CD4-positive, alpha-beta T cell treated with Interleukin-10 for 1 hour (primary cell): Measurements from ENCODE around the gene SMARCD1.

Source experiments
- DNase-seq: peaks from one replicate; pipeline ENCODE4 v3.0.0-alpha.2; 2020

Gene SMARCD1

DNA sequence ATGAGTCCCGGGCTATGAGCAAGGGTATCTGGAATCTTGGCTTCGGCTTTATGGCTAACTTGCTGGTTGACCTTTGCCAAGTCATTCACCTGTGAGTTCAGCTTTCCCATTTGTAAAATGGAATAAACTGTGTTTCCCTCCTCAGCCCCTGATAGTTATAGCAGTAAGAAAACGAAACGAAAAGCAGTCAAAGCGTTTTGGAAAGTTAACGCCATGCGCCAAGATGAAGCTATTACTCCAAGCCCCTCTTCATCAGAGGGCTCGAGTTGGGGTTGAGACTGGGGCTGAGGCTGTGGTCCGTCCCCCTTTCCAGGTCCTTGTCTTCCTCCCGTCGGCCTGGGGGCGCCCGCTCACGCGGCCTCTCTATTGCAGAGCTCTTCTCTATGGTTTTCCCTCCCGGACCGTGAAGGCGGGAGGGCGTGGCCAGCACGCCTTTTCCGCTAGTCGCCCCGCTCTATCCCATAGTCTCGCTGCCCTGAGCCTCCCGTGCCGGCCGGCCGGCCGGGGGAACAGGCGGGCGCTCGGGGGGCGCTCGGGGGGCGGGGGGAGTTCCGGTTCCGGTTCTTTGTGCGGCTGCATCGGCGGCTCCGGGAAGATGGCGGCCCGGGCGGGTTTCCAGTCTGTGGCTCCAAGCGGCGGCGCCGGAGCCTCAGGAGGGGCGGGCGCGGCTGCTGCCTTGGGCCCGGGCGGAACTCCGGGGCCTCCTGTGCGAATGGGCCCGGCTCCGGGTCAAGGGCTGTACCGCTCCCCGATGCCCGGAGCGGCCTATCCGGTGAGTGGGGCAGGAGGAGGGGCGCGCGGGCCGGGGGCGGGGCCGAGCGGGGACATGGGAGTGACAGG is at the start of gene SMARCD1:
SMARCD1 (plus strand) TSS at position 568 of the 840 bp plus-strand sequence; CDS start at position 596, 28 bp downstream.
- peak; percentile 91 for DNase-seq

DNA sequence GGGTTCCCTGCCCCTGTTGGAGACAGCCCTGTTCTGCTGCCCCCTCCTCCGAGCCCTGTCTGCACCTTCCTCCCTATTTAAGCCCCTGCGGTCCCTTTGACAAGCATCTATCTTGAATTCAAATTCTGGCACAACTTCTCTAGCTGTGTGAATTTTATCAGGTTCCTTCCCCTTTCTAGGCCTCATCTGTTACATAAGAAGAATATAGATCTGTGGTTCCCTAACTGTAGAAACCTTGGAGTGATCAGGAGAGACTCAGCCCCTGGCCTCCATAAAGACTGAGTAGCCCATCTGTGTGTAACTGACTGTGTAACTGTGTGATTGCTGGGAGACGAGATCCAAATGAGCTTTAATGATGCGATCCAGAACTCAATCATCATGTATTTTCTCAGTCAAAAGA is 46.8 kb upstream of the SMARCD1 start:
- DNase-seq = no peak

DNA sequence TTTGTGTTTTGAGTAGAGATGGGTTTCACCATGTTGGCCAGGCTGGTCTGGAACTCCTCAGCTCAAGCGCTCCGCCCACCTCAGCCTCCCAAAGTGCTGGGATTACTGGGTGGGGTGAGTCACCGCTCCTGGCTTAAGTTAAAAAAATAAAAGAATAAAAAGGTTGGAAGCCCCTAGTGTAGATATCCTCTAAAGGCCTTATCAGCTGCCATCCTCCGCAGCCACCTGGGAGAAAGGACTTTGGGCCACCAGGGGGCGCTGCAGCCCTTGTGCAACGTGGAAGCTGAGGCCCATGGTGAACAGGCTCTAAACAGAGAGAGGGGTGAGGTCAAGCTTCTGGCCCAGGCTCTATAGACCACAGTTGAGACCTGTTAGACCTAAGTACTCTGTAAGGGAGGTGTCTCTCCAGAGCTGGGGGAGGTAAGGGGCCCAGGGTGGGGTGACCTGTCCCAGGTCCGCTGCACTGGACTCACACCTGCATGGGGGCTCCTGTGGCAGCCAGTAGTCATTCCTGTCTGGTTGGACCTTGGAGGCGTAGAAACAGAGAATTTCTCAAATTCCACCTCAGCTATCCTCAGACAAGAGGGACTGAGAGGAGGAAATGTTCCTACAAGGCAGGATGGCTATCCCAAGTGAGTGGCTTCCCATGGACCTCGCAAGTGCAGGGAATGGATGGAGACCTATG is 45.8 kb upstream of the SMARCD1 start:
- DNase-seq = peak; percentile 79

DNA sequence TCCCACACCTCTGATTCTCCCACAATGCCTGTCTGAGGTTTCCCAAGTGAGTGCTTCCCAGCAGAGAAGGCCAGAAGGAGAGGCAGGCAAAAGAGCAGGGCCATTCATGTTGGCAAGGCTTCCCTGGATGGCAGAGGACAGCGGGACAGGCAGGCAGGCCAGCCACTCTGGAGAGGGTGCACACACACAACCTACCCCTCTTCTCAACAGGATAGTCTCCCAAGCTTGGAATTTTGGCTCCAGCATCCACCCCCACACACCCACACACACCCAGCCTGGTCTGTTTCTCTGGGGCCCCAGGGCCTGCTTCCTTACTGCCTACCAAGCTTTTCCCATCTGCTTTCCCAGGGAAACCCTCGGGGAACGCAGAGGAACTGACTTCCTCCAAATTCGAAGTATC is 44.5 kb upstream of the SMARCD1 start:
- DNase-seq = no peak

DNA sequence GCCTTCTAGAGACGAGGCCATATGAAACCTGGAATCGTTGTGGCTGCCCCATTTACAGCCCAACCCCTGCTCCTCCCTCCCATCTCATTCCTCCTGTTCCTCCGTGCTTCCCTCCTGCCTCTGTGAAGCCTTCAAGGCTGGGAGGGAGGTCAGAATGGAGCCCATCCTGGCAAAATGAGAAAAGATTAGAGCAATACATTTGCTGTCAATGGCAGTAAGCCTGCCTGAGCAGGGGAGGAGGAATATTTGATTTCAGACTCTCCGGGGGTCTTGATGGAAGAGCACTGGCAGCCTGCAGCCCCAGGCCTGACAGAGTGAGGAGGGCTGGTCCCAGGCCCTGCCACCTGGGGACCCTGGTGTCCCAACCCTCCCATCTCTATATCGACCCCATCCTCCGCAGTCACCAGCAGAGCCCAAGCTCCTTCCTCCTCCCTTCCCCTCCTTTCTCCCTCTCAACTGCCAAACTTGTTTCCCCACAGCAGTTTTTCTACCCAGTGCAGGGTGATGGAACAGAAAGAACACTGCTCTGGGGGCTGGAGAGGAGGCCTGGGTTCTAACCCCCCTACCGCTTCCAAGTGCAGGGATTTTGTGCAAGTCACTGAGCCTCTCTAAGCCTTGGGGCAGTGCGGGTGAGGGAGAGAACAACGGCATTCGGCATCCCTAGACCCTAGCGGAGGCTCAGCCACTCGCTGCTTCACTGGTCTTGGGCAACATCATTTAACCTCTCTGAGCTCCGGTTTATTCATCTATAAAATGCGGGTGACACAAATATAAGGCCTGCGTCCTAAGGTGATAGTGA is 43.9 kb upstream of the SMARCD1 start:
- no peak for DNase-seq

DNA sequence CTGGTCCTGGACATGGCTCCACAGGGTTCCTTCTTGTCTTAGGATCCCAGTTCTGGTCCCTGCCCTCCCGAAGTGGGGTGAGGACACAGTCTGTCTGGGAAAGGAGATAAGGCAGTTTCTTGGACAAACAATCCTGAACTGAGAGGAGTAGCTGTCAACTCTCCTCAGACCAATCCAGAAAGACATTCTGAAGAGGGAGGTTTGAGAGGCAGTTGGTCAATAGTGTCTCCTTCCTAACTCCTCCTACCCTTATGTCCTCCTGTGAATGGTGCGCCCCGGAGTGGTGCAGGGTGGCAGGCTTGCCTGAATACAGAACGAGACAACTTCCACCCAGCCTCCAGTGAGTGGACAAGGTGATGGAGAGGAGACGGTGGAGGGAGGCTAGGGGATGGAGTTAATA is 43.2 kb upstream of the SMARCD1 start:
- DNase-seq = no peak

DNA sequence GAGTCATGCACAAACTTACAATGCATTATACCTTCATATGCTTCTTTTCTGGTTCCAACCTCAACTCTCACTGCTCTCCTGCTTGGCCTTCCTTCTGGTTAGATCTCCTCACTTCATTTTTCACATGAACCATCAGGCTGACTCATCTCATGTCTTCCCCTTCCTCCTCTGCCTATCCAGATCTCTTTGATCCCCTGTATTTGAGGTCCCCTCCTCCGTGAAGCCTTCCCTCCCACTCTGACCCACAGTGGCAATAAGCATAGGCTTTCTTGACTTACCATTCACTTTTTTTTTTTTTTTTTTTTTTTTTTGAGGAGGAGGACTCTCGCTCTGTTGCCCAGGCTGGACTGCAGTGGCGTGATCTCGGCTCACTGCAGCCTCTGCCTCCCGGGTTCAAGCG is 42.4 kb upstream of the SMARCD1 start:
- no peak for DNase-seq

DNA sequence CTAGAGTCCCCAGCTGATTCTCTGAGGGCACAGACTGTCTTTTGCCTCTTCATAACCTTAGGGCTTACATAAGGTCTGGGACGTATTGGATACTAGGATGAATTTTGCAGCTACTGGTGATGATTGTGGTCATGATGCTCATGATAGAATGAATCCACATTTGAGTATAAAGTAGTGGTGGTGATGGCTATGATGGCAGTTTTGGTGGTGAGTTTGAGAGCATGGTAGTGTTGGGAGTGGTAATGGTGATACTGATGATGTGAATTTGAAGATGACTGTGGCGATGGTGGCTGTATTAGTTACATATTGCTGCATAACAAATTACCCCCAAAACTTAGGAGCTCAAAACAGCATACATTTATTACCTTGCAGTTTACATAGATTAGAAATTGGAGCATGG is 41.8 kb upstream of the SMARCD1 start:
- DNase-seq = no peak

DNA sequence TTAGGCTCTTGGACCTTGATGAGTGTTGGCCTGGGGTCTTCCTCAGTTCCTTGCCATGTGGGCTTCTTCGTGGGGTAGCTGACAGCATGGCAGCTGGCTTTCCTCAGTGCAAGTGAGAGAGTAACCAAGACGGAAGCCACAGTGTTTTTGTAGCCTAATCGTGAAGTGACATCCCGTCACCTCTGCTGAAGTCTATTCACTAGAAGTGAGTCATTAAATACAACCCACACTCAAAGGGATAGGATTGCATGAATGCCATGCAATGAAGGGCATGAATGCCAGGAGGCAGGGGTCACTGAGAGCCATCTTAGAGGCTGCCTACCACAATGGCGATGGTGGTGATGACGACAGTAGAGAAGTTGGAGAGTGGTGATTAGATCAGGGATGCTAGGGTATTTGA is 41.3 kb upstream of the SMARCD1 start:
- no peak for DNase-seq

DNA sequence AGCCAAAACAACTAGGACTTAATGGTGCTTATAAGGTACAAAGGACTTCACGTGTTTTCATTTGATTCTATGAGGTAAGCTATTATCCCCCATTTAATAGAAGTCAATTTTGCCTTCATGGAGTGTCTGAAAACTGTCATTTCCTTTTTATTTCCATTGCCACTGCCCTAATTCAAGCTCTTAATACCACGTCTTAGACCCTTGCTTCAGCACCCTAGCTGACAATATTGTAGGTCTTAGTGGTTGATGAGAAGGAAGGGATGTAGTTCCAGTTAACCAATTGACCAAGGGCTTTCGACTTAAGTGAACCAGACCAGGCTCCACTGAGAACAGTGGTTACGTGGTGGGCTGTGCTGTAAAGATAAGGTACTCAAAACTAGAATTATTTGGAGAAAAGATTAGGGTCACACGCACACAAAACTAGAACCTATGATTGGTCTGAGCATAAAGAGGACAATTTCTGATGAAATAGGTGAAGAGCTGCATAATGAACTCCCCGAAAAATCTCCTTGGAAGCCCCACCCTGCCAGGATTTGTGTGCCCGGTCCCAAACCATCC is 37.4 kb upstream of the SMARCD1 start:
- DNase-seq = no peak

DNA sequence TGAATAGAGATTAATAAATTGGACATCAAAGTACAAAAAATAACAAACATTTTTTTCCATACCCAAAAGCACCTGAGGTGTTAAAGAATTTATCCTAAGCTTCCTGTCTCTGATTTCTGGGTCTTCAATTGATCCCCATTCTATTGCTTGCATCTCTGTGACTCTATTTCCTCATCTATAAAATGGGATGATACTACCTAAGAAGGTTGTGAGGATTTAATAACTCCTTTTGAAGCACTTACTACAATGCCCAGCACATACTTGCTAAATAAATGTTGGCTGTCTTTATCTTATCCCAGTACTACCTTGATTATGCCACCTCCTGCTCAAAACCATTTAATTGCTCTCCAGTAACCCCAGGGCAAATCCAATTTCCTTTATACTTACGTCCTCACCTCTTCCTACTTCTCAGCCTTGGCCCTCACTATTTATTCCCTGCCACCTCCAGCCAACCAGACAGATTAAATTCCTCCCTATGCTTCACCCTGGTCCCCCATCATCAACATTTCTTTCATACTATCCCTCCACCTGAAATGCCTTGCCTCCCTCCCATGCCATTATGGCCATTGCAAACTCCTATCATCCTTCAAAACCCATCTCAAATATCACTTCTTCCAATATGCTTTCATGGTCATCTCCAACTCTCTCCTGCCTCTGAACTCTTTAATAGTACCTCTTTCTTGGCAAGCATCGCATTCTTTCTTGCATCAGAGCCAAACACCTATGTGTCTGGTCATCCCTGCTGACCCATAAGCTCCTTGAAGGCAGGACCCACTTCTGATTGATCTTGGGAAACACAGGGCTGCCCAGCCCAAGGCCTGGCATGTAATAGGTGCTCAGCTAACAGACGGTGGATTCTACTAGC is 35.7 kb upstream of the SMARCD1 start:
- no peak for DNase-seq

DNA sequence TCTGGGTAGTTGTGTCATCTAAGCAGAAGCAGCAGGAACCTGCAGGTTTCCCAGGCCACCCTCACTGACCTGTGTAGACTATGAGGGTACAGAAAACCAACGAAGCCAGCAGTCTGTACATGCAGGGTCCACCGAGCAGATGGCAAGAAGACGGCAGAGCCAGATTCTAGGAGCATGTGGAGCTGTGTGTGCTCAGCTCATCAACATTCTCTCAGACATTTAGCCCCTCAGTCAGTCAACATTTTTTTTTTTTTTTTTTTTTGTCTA is 35.1 kb upstream of the SMARCD1 start:
- DNase-seq = no peak

DNA sequence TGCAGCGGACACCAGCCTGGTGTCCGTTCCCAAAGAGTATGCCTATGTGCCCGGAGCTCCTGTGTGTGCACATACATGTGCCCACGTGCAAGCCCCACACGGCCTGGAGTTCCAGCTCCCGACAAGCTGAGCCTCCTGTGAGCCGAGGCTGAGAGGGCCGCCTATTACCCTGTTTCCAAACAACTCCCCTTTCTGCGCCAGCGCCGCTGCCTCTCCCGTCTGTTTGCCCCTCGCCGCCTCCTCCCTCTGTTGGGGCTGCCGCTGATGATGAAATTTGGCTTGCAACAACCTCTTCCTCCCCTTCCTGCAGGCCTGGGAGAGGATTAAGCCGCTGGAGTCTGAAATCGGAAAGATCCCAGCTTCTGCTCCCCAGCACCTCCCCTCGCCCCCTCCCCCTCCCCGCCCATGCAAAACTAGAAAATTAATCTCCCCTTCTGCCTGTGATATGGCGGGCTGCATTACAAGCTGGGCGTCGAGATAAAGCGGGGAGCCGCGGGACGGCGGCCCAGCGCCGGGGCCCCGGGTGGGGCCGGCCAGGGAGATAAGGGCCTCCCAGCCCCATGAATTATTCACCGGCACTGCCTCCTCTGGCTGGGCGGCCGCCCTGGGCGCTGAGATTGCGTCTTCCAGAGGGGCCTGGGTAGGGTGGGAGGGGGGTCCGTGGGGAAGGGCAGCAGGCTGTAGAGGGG is 34.6 kb upstream of the SMARCD1 start:
- no peak for DNase-seq

DNA sequence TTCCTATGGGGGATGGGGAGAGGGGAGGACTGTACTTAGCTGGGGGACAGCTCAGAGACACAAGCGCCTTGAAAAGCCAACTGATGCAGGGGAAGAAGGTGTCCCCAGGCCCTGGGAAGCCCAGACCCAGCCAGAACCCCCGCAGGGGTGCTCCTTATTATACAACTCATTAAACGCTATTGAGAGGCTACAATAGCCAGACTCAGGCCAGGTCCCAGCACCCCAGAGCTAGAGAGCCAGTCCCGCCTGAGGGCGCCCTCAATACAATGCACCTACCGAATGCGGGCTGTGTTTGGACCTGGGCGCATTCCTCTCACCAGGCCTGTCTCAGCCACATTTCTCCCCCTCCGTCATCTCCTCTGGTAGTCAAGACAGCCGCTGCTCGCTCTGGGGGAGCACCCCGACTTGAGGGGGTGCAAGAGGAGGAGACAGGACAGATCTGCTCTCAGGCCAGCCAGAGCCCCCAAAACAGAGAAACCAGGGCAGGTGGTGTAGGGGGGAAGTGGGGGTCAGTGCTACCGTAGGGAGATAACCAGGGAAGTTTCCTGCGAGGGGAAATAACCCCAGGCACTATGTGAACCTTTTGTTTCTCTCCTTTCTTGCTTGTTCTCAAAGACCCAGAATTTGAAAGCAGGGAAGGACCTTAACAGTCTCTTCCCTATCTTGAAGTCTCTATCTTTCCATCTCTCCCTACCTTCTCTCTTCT is 33.9 kb upstream of the SMARCD1 start:
- DNase-seq = no peak

DNA sequence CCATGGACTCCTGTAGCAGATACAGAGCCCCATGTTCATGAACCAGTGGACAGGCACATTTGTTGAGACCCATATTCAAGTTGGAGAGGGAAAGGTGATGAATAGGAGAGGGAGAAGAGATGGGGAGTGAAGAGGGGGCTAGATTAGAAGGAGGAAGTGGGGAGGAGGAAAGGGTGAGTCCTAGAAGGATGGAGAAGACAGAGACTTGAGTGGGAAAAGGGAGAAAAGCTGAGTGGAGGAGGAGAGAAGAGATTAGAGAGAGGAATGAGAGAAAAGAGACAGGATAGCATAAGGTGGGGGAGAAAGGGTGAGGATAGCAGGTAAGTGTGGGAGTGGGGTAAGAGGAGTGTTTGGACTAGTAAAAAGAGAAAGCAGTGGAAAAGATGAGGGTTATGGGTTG is 32.6 kb upstream of the SMARCD1 start:
- no peak for DNase-seq

DNA sequence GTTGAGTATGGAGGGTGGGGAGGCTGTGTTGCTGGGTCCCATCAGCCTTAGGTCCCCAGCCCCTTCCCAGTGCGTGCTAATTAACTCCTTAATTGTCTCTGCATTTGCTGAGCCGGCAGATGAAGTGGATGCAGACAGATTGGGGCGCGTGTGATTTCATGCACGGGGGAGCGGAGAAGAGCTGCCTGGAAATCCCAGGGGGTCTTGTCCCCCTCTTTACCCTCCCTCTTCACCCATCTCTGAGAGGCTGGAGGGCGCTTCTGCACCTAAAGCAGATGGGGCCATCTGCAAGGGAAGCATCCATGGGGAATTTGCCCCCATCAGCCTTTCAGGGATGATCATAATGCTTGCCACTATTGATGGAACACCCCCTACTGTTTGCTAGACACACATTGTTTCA is 32.2 kb upstream of the SMARCD1 start:
- DNase-seq = no peak

DNA sequence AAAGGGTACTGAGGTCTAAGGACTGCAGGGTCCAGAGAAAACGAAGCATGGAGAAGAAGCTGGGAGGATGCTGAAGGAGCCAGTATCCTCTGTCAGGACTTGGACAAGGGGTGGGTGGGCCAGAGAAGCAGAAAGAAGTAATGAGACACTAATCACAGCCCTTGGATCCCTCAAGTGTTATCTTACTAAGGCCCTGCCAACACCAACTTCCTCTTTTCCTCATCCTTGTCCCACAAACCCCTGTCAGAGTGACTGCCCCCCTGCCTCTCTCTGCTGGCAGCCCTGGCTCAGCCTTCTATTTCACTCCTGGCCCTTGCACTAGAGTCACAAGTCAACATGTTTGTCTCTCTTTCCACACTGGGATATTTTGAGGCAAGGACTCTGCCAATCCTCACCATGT is 31.6 kb upstream of the SMARCD1 start:
- DNase-seq = no peak

DNA sequence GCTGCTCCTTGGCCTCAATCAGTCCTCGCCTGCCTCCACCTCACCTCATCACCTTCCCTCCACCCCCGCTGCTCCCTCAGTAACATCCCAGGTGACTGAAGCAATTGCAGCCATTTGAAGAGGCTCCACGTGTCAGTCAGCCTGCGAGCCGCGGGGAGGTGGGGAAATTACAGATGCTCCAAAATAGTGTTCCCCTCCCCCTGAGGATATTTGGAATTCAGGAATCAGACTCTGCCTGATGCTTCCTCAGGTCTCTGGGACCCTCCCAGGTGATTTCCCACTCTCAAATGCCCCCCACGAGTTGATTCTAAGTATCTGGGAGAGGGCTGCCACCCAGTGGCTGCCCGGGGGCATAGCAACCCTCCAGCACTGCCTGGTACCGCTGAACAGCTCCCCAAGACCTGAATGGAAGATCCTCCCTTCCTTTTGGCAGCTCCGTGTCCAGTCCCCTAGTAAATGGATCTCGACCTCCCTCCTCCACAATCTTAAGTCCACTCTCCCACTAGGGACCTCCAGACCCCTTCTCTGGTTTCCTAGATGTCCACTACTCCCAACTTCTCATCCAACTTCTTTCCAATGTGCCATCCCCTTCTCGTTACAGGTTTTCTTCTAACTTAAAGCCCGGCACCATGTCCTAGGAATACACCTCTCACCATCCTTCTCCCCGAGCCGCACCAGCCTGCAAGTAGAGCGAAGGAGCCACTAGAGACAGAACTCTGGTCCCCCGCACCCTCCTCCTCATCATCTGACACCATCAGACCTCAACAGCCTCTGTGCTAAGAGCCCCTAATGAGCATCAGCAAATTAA is 29.1 kb upstream of the SMARCD1 start:
- DNase-seq = peak; percentile 62

DNA sequence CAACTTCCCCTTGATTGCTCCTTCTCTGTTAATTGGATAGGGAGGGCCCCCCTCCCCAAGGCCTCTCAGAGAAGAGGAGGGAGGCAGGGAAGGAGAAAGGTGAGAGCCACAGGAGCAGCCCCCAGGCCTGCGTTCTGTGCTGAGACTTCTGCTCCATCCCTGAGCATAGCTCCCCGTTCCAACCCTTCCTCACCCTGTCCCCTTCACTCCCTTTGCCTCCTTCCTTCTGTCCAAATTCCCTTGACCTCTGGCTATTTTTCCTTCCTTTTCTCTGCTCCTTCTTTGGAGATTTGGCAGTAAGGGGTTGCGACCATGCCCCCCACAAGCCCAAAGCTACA is 28.5 kb upstream of the SMARCD1 start:
- no peak for DNase-seq

DNA sequence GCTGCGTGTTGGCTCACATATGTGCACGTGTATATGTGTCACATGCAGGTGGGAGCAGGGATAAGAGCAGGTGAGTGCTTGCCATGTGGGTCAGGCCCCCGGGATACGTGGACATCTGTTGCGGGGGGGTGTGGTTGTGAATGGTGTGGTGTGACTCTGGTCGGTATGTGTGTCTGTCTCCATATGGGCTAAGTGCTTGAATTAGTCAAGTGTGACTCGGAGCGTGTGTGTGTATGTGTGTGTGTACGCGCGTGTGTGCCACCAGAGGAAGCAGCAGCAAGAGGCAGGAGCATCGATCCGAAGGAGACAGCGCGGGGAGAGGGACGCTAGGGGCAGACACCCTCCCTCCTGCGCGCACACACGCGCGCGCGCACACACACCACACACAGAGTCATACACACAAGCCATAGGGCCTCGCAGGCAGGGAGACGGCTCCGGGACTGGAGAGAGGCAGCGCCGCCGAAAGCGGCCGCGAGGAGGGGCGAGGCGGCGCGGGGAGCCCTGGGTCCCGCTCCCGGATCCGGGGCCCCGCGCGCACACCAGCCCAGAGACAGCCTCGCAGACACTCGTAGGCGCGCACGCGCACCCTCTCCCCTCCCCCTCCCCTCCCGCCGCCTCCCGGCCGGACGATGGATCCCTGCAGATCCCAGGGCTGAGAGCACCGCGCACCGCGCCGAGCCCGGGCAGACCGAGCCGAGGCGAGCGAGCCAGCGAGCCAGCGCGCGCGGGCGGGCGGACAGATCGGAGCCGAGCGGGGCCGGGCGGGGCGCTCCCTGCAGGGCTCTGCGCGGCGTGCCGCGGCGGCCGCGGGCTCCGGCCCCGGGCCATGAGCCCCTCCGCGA is 27.9 kb upstream of the SMARCD1 start, which contains the start of gene ASIC1:
ASIC1 (plus strand) TSS at position 597 of the 842 bp plus-strand sequence. CDS start 1,171 bp downstream, outside the sequence.
- peak; percentile 31 for DNase-seq
